T-helper 2 cell (primary cell): Measurements from ENCODE around the gene HYKK.
"Not testable (repeated sequence)": the region's sequence is repeated elsewhere in the genome, so short reads cannot be mapped to it uniquely, and the experiment has no call there.

Experiments used
- DNase-seq, 5 experiments: peaks; one replicate each; pipeline versions ENCODE4 v3.0.0 to v3.0.0-alpha.2; 2012 to 2022

HYKK gene

GRCh38 chr15:78540871-78541743 is 33.7 kb downstream of the HYKK start:
- DNase-seq: peak in 3 of 5 experiments; percentile 2 to 45 (median 6)

DNA sequence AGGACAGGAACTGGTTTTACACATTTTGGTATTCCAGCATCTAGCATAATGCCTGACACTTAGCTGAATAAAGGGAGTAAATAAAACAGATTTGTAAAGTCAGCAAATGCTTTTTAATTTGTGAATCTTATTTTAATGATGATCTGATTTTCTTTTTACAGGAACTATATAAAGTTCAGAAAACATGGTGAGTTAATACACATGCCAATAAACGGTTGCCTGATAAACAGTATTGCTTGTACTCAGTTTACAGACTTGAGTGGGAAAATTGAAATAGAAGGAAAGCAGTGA is 34.3 kb downstream of the HYKK start:
- no peak for DNase-seq

GRCh38 chr15:78542647-78543046 is 35.3 kb downstream of the HYKK start:
- no peak for DNase-seq

DNA sequence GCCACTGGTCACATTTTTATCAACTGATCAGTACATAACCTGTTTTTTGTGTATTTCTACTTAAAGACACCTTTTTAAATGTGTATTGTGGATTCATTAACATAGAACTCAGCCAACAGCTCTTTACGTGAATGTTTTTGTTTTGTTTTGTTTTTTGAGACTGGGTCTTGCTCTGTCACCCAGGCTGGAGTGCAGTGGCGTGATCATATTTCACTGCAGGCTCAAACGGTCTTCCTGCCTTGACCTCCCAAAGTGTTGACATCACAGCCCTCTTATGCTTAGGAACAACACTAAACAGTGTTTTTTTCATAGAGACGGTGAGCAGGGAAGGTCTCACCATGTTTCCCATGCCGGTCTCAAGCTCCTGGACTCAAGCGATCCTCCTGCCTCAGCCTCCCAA is 42.8 kb downstream of the HYKK start:
- DNase-seq: no peak

GRCh38 chr15:78550815-78551214 is 43.4 kb downstream of the HYKK start:
- DNase-seq: no peak

DNA sequence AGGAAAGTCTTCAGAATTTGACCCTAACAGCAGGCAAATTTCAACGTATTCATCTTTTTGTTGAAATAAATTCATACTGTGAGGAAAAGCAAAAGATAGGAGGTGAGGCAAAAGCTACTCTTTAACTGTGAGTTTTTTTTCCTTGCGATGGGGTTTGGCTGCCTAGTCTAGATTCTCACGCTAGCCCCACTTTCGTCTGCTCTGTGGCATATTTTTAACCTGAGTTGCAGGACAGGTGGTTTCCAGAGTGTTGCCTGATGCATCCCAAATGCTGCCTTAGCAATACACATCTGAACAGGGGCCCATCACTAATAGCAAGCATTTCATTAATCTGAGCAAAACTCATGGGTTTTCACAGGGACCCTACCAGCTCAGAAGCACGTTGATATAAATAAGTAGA is 44.5 kb downstream of the HYKK start:
- no peak for DNase-seq

DNA sequence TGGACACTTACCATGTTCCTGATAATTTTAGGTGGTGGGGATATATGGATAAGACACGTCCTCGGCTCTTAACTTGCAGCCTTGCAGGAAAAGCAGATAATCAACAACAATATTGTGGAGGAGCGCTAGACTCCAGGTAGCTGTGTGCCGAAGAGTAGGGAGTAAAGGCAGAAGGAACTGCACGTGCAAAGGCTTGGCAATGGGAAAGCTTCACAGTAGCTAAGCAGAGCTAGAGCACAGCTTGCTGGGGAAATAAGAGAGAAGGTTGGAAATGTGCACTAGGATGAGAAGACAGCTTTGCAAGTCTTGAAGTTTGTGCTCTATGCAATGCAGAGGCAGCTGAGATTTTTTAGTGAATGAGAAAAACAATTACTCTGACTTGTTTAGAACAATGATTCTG is 45.2 kb downstream of the HYKK start:
- DNase-seq: no peak

GRCh38 chr15:78560201-78560600 is 52.8 kb downstream of the HYKK start:
- not testable (repeated sequence) for DNase-seq

DNA sequence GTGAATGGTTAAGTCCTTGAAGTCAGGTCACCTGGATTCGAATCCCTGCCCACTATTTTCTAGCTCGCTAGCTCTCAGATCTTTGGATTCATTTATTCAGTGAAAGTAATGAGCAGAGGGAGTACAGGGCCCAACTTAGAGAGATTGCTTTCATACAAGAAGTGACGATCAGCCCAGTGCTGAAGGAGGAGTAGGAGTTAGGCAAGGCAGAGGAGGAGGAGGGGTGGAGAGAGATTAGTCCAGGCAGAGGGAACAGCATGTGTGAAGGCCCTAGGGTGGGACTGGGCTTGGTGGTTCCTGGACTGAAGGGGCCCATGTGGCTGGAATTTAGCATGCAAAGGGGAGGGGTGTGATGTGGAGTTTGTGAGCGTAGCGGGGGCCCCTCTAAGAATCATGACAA is 54.1 kb downstream of the HYKK start:
- no peak for DNase-seq

GRCh38 chr15:78563092-78563491 is 55.7 kb downstream of the HYKK start:
- DNase-seq: no peak

- DNase-seq: no peak
Measured at GRCh38 chr15:78564743-78565096, 57.3 kb downstream of the HYKK start.

- DNase-seq: peak; percentile 31 to 67 (median 44)
Measured at GRCh38 chr15:78565097-78565950, 57.9 kb downstream of the HYKK start, which contains the start of gene CHRNA5. CHRNA5 (plus strand) TSS chr15:78565520; CDS start chr15:78565720, 200 bp downstream.

DNA sequence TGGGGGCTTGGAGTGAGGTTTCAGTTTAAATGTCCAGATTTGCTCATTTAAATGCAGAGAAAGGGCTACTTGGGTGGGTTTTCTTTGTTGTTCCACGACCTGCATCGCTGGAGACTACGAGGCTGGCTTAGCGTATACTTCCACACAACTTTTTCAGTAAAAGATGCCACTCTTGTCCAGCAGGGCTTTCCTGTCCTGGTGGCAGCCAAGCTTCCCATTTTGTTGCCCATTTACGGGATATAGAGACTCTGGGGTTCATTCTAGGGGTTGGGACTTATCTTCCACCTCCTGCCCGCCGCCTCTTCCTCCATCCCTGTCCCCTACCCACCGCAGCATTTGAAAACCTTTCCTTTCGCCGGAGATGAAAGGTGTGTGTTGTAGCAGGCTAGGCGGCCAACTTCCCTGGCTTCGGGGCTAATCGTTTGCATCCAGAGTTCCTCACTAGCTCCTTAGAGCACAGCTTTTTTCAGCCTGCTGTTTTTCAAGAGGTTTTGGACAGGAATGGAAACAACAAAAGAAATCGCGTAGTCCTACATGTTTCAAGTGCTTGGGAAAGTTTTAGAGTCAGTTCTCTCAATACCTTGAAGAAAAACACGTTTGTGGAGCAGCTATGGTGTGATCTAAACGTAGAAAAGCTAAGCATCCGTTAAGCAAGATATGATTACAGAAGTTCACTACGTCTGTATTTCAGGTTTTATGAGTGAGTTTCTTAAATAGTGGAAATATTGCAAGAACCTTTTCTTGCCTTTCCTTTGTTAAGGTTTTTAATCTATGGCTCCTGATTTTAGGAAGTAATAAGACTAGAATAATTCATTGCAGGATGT is 58.8 kb downstream of the HYKK start:
- no peak for DNase-seq

GRCh38 chr15:78567531-78567930 is 60.2 kb downstream of the HYKK start:
- DNase-seq: no peak

- DNase-seq: no peak
Measured at GRCh38 chr15:78570710-78571109, 63.3 kb downstream of the HYKK start.

DNA sequence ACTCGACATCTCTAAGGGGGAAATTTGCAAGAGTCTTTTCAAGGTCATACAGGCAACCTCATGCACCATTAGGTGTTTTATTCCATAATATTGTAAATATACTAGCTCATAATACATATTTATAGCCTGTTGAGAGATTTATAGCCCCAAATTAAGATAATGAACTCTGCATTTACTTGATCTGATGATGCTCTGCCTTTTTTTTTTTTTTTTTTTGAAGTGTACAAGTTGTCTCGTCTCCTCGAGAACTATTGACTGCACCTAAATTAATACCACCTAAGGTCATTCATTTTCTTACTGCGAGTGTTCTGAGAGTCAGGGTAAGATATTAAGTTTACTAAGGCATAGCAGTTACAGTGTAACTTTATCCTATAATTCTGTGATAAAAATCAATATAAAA is 64.0 kb downstream of the HYKK start:
- DNase-seq: no peak

DNA sequence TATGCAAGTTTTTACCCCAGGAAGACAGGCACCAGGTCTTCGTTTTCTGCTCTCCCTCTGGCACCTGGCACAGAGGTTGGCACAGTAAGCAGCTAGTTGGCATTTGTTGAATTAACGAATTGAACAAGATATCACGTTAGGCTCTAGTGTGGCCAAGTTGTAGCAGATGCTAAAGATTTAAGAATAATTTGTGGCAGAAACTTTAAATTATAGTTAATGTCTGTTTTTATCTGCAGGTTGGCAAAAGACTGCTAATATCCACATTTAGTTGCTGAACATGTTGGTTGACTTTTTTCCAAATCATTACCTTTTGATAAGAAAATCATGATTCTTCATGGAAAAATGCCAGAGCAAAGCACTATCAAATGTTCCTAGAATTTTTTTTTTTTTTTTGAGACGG is 66.0 kb downstream of the HYKK start:
- DNase-seq: no peak

GRCh38 chr15:78574944-78575343 is 67.6 kb downstream of the HYKK start:
- no peak for DNase-seq
